SIG-M5 treated with dmso at 0.1 percent for 504 hours (cell line): ENCODE data around the gene ITK.
"Not testable (repeated sequence)": the region's sequence is repeated elsewhere in the genome, so short reads cannot be mapped to it uniquely, and the experiment has no call there.

Experiments used
- DNase-seq: peaks from one replicate; lab custom pipeline; 2025; ENCODE audit not compliant: unreplicated experiment; lab: John Stamatoyannopoulos, UW

Gene ITK

DNA sequence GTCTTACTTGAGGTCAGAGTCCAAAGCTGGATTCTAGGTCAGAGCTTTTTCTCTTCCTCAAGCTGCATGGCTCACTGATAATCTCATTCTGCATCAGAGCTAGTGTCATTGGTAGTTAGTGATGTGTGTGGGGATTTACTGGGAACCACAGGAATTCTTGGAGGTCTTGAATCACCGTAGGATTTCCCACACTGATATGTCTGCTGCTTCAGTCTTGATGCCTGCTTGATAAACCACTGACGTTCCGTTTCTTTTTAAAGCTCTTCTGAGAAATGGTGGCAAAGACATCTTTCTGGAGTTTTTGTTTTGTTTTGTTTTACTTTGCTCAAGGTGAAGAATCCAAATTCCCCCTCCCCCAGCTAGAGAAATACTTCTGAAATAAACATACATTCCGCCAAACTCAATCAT, 13.4 kb upstream of the ITK start:
- DNase-seq, result no peak

DNA sequence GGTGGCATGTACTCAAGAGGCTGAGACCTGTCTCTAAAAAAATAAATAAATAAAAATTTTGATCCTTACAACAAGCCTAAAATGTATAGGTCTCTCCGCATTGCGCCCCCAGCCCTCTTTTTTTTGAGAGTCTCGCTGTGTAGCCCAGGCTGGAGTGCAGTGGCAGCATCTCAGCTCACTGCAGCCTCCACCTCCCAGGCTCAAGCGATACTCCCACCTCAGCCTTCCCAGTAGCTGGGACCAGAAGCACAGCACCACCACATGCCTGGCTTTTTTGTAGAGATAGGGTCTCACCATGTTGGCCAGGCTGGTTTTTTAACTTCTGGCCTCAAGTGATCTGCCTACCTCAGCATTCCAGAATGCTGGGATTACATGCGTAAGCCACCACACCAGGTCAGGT, 12.4 kb upstream of the ITK start:
- DNase-seq, result no peak

DNA sequence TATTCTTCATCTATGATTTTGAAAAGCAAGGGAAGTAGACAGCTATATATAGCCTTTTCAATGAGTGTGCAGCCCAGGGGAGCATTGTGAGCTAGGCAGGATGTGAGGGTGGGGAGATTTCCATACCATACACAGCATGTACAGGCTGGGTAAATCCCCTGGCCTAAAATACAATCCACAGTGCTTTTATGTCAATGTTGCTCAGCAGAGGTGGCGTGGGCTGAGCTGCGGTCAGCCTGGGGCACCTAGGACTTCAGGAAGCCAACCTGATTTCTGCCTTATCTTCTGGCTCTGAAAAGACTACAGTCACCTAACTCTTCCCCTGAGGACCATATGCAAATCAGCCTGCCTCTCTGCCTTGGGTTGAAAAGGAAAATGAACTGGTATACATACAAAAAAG, 8.2 kb upstream of the ITK start:
- no peak for DNase-seq

DNA sequence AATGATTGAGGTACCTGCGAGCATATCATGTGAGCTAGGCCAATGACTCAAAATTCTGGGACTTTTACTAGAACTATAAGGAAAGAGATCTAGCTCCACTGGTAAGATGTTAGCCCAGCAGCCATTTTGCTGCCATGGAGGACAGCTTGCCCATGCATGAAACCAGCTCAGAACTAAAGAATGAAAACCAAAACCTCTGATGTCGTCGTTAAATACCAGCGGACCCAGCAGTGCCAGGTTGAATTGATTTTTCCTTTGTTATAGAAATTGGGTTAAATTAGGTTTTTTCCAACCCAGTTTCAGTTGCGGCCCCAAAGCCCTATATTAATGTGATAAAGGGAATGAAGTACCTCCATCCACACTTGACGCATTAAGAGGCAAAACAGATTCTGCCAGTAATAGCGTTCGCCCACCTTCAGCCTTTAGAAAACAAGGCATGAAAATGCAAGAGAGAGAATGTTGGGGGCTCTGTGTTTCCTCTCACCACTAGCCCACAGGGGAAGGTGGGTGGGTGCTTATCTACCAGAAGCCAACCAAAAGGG, 5.5 kb upstream of the ITK start:
- no peak for DNase-seq

DNA sequence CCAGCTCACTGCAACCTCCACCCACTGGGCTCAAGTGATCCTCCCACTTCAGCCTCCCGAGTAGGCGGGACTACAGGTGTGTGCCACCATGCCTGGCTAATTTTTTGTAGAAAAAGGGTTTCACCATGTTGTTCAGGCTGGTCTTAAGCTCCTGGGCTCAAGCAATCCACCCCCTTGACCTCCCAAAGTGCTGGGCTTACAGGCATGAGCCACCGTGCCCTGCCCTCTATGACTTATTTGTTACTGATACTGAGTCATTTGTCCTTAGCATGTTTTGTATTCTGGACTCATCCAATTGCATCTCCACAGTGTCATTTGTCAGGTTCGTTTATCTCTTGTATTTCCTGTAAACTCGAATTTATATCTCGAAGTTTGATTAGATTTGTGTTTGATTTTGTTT, 2.7 kb upstream of the ITK start:
- DNase-seq, result no peak

DNA sequence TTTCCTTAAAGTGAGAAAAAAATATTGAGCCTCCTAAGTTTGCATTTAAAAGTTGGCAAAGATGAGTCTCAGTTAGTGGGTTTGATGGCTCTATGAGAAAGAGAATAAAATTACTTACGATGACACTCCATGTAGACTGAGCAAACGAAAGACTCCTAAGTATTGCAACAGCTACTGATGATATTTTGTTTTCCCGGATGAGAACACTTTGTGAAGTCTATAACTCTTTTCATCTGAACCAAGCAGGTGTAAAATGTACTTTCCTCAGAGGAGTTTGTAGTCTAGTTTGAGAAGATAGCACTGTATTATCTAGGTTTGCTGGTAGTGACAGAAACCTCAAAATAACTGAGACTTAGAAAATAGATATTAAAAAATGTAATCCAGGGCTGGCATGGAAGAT, 1.7 kb upstream of the ITK start:
- no peak for DNase-seq

DNA sequence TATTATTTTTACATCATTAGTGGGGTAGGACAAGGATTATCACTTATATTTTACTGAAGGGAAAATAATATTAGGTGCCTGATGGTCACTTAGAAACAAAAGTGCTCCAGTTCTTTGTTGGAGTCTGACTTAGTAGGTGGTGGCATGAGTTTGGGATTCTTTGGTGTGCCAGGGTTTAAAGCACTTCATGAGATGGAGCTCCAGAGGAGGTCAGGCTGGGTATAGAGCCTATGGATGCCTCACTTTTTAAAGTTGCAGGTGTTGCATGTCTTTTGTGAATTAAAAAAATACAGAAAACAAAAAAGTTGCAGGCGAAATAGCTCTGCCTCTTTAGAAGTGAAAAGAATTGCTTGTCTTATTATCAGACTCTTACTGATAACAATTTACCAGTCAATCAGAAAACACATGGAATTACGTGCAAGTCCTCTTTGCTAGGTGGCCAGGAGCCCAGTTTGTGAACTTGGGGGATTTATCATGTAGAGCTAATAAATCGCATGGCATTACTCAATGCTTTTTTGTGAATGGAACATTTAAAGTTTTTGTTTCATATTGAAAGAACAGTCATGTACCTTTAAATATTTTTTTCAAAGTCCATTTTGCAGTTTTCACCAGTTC, 1.6 kb downstream of the ITK start:
- DNase-seq, result no peak

DNA sequence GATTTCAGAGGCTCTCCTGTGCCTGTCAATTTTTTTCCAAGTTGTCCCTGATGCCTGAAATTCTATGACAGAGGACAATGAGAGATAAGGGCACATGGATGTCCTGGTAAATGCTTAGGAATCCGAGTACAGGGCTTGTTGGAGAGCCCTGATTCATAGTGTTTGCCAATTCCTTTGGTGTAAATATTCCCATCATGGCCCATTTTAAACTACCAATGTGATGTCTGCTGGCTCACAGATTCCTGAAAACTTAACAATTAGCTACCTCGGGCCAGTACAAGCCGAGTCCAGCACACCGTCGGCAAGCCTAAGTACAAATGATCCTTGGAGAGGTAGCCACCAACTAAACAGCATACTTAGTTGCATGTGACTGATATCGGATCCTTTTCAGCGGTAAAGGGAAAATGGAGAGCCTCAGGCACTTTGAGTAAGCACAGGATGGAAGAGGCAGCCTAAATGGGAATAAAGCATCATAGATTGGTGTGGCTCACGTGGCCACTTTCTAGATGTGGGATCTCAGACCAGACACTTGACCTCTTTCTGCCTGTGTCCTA, 3.6 kb downstream of the ITK start:
- no peak for DNase-seq

DNA sequence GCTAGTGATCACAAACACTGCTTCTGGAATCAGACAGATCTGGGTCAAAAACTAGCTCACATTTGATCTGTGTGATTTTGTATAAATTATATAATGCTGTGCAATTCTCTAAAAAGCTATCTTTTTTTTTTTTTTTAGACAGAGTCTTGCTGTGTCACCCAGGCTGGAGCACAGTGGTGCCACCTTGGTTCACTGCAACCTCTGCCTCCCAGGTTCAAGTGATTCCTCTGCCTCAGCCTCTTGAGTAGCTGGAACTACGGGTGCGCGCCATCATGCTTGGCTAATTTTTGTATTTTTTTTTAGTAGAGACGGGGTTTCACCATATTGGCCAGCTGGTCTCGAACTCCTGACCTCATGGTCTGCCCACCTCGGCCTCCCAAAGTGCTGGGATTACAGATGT, 4.5 kb downstream of the ITK start:
- not testable (repeated sequence) for DNase-seq

DNA sequence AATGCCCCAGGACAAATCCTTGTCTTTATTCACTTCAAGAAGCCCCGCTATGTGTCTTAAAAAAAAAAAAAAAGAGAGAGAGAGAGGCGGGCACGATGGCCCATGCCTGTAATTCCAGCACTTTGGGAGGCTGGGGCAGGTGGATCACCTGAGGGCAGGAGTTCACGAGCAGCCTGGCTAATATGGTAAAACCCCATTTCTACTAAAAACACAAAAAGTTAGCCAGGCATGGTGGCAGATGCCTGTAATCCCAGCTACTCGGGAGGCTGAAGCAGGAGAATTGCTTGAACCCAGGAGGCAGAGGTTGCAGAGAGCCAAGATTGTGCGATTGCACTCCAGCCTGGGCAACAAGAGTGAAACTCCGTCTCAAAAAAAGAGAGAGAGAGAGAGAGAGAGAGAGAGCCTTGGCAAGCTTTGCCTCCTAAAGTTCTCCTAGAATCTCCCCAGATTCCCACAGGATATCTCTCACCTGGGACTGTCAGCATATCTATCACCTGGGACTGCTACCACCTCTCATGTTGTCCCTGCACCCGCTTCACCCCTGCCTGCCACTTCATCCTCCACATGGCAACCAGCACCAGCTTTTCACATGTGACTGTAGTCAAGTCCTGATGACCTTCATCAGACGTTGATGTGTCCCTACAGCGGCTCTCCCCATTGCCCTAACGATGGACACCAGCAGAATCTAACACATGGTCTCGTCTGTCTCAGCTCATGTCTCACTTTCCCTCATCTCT, 5.8 kb downstream of the ITK start:
- no peak for DNase-seq

DNA sequence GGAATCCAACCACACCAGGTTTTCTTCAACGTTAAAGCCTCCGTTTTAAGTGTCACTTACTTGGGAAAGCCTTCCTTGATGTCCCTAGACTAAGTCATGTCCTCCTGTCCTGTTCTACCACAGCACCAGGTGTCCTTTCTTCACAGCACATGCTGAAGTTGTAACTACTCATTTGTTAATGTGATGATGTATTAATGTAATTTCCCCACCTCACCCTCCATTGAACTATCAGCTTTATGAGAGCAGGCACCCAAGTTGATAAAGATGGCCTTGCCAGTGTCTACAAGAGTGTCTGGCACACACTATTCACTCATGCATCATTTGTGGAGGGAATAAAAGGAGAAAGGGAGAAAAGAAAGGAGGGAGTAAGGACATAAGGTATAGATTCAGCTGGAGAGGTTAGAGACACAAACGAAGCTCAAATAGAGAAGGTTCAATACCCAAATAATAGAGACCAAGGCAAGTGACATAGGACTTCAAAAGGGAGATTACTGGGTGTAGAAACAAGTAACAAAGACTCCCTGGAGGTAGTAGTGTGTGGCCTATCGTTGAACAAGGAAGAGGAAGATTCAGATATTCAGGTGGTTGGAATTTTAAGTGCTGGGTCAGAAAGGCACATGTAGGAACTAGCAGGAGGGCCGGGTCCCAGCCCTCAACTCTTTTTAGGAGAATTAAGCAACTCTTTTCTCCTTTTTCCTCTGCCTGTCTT, 6.6 kb downstream of the ITK start:
- no peak for DNase-seq

DNA sequence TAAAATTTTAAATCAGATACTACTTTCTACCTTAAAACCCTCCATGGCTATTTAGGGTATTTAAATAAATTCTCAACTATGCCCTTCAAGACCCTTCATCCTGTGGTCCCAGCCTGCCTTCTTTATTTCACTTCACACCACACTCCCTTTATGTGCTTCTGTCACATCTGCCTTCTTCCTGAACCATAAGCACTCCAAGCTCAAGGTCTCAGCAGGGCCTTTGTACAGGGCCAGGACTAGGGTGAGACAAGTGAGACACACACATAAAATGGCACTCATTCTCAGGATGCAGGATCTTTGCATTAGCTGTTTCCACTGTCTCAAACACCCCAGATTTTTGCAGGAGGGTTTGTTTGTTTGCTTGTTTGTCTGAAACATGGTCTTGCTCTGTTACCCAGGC, 7.6 kb downstream of the ITK start:
- no peak for DNase-seq

DNA sequence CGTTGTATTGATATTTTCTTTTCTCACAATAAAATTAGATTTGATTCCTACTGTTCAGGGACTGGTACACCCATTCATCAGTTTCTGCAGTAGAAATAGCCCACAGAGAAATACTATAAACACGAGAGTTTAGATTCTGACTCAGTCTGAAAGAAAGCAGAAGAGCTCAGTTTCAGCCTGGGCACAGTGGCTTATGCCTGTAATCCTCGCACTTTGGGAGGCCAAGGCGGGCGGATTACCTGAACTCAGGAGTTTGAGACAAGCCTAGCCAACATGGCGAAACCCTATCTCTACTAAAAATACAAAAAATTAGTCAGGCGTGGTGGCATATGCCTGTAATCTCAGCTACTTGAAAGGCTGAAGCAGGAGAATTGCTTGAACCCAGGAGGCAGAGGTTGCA, 8.6 kb downstream of the ITK start:
- no peak for DNase-seq

DNA sequence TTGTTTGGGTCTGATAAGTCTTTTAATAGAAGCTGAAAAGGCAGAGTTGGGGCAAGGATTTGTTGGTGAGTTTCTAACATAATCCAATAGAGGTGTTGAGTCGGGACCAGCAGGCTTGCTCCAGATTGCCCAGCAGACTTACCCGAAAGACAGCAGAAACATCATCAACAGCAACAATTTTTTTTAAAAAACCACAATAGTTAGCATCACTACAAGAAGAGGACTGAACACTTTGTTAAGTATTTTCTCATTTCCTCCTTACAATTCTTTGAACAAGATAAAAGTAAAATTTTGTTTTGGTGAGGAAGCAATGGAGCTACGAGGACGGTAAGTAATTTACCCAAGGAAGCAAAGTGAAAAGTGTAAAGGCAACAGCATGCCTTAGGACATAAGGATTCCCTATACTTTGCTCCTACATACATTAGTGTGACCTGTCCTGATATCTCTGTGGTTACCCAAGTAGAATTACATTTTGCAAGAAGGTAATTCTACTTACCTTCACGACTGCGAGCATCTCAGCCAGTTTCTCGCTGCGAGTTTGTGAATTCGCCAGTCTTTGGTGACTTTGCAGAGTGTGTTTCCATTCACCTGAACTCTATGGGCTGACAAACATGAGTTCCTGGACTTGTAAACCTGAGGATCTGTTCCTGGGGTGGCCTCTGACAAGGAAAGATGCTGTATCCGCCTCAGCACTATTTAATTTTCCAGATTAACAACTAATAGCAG, 13.2 kb downstream of the ITK start:
- no peak for DNase-seq

DNA sequence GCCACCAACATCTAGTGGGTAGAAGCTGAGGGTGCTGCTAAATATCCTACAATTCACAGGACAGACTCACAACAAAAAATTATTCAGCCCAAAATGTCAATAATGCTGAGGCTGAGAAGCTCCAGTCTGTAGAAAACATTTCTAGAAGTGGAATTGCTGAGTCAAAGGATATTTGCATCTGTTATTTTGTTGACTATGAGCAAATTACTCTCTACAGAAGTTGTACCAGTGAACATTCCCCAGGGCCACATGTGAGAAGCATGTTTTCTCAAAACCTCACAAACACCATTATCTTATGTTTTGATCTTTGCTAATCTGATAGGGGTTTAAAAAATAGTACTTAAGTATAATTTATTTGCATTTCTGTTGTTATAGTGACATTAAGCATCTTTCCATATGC, 15.4 kb downstream of the ITK start:
- DNase-seq, result no peak

DNA sequence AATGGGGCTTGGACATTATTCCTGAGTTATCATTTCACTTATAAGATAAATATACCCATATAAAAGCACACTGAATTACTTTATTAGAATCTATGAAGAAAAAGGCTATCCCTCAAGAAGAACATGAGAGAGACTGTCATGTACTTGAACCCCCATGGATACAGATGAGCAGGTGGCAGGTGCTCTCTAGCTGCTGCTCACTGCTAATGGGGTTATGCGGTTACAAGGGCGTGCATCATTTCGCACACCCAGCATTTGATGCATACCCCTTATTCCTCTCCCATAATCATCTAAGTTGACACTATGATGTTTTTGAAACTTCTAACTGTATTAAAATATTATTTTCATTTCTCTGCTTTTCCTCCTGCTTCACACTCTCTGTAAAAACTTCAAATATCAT, 16.4 kb downstream of the ITK start:
- no peak for DNase-seq

DNA sequence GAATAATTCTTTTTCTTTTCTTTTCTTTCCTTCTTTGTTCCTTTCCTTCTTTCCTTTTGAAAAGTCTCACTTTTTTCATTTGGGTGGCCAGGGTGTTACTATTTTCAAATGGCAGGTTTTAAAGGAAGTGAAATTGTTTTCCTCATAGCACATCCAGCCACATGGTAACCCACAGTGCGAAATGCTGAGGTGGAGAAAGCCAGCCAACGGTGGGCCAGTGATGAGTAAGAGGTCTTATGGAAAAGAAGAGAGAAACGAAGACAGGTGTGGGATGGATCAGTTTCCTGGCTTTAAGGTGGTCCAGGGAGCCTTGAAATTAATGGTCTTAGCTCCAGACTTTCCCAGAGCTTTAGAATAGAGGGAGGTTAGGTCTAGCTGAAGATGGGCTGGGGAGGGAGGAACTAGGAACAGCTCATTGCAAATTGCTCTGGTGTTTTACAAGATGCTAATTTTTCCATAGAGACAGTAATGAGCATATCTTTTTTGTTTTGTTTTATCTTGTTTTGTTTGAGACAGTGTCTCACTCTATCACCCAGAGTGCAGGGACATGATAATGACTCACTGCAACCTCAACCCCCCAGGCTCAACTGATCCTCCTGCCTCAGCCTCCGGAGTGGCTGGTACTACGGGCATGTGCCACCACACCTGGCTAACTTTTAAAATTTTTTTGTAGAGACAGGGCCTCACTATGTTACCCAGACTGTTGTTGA, 17.8 kb downstream of the ITK start:
- DNase-seq, result no peak

DNA sequence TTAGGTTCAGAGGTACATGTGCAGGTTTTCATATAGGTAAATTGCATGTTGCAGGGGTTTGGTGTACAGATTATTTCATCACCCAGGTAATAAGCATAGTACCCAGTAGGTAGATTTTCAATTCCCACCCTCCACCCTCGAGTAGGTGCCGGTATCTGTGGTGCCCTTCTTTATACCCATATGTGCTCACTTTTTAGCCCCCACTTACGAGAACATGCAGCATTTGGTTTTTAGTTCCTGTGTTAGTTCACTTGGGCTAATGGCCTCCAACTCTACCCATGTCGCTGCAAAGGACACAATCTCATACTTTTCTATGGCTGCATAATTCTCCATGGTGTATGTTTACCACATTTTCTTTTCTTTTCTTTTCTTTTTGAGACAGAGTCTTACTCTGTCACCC, 21.2 kb downstream of the ITK start:
- no peak for DNase-seq

DNA sequence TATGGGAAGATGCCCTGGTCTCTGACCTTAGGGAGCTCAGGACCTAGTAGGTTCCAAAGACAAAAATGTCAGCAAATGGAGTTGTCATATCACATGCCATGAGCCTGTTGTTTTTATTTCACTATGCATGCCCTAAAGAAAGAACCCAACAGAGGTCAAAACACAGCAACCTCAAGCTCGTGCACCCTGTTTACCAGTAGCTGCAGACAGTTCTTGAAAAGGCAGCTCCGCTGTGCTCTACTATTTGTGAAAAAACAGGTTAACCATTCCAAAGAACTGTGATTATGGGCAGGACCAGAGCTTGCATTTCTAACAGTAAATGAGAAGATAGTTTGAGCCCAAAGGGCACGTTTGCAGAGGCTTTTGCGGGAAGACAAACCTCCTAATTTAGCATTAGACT, 22.8 kb downstream of the ITK start:
- no peak for DNase-seq

DNA sequence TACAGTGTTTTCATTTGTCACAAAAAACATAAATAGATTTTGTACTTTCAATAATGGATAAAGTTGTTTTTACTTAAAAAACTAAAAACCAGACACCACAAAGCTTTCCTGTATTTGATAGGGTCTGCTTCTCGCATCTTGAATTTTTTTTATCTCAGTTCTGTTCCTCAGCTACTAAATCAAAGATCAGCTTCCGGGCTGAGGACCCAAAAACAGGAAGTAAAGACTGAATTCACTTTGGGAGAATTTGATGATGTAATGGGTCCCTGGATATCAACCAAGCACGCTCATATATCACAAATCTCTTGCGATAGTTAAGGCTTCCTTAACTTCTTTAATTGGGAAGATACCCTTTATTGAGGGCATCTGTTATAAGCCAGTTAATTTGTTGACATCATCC, 24.1 kb downstream of the ITK start:
- peak; percentile 41 for DNase-seq

DNA sequence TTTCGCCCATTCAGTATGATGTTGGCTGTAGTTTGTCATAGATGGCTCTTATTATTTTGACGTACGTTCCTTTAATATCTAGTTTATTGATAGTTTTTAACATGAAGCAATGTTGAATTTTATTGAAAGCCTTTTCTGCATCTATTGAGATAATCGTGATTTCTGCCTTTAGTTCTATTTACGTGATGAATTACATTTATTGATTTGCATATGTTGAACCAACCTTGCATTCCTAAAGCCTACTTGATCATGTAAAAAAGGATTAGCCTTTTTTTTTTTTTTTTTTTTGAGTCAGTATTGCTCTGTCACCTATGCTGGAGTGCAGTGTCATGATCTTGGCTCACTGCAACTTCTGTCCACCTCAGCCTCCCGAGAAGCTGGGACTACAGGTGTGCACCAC, 25.1 kb downstream of the ITK start:
- no peak for DNase-seq
